Fibroblast of pulmonary artery (primary cell): ENCODE measurements around the gene SLC25A48.

Source experiments
- DNase-seq: peaks from one replicate; pipeline ENCODE4 v3.0.0-alpha.2; 2010; ENCODE audit warnings: low read depth
- H3K4me3 ChIP-seq: replicated peaks from 2 replicates; pipeline ENCODE4 v1.5.1; 2011; ENCODE audit warnings: low read depth, mild to moderate bottlenecking, control low read depth, low read length, moderate library complexity
- TF ChIP-seq, protein P1 (sequence below): IDR thresholded peaks from 2 replicates; pipeline ENCODE4 v1.5.1; 2011; ENCODE audit warnings: mild to moderate bottlenecking, control low read depth, low read length, inconsistent platforms; ENCODE audit errors: missing control alignments

The SLC25A48 gene

DNA sequence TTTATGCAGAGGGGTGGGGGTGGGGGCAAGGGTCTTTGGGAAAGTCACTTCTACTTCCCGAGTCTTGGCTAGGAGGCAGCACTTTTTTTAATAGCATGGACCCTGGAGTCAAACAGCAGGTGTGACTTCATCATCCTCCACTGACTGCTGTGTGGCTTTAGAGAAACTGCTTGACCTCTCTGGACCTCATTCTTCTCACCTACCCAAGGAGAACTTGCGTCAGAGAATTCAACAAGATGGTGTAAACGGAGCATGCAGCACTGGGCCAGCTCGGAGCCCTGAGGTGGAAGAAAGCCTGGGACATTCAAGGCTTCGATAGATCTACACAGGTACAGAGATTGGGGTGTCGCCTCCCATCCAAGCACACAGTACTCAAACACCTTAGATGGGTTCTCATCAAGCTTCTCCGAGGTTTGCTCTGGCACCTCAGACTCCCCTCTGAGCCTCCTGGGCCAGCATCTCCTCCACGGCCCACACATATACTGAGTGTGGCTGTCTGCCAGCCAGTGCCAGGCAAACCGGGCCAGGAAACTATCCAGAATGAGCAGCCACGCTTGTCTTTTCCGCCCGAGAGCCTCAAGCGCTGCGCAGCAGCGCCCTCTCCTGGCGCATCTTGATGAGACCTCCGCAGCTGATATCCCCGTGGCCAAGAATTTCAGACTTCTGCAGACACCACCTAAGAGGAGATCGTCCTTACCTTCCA, 4.6 kb upstream of the SLC25A48 start:
- DNase-seq: peak; percentile 56
- H3K4me3 ChIP-seq: no peak overlapping the region
- TF ChIP-seq, protein P1, sequence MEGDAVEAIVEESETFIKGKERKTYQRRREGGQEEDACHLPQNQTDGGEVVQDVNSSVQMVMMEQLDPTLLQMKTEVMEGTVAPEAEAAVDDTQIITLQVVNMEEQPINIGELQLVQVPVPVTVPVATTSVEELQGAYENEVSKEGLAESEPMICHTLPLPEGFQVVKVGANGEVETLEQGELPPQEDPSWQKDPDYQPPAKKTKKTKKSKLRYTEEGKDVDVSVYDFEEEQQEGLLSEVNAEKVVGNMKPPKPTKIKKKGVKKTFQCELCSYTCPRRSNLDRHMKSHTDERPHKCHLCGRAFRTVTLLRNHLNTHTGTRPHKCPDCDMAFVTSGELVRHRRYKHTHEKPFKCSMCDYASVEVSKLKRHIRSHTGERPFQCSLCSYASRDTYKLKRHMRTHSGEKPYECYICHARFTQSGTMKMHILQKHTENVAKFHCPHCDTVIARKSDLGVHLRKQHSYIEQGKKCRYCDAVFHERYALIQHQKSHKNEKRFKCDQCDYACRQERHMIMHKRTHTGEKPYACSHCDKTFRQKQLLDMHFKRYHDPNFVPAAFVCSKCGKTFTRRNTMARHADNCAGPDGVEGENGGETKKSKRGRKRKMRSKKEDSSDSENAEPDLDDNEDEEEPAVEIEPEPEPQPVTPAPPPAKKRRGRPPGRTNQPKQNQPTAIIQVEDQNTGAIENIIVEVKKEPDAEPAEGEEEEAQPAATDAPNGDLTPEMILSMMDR: peak; percentile 86

DNA sequence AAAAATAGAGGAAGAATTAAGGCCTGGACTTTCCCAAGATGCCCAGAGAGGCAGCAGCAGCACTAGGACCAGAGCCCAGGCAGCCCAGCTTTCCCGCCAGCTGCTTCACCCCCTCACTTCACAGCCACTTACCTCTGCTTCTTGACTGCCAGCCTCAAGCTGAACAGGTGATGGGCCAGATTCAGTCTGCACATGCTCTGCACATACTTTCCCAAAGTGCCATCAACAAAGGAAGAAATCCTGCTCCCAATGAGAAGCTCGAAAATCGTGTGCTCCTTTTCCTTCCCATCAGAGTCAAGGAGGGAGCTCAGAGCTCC, 4.1 kb upstream of the SLC25A48 start:
- H3K4me3 ChIP-seq: no peak overlapping the region
- DNase-seq: no peak
- TF ChIP-seq, protein P1: no peak

- no peak overlapping the region for H3K4me3 ChIP-seq
- no peak for DNase-seq
- TF ChIP-seq, protein P1: no peak
Measured at GRCh38 chr5:135830876-135831275, 3.6 kb upstream of the SLC25A48 start.

GRCh38 chr5:135831439-135831838, 3.0 kb upstream of the SLC25A48 start:
- TF ChIP-seq, protein P1: no peak
- no peak for DNase-seq
- no peak overlapping the region for H3K4me3 ChIP-seq

- DNase-seq: no peak
- TF ChIP-seq, protein P1: no peak
- no peak overlapping the region for H3K4me3 ChIP-seq
Measured at GRCh38 chr5:135831851-135832555, 2.5 kb upstream of the SLC25A48 start.

DNA sequence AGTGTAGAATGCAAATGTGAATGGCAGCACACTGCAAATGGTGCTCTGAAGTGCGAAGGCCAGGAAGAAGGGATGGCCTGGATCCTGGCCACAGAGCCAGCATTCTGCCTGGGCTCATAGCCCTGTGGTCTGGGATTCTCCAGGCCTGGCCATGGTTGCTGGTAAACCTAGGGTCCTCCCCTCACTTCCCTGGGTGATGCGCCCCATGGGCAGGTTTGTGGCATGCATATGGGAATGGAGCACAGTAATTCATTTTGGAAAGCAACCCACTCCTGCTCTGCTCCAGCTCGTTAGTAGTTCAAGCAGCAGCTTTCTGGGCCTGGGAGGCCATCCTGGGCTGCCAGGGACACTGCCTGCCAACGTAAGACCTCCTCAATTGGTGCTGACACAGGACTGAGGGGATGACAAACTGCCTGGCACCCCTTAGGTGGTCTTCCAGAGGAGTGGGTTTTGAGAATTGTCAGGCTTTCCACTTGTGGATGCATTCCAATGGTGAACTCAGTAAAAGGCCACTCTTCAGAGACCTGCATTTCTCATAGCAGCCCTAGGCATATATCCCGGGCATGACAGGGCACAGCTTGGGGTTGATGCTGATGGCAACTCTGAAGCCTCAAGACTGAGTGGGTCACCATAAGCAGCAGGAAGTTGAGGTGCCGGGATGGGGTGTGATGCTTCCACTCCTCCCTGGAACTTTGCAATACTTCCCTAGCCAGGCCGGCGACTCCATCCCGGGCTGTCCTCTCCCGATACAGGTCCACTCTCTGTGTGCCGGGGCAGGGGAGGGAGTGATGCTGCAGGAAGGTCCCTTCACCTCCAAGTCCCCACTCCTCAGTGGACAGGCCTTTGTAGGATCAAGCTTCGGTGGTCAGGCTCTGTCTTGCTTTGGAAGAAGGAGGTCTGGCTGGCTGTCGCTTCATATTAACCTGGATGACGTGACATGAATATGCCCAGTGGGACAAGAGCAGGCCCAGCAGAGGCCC, 1.2 kb upstream of the SLC25A48 start:
- TF ChIP-seq, protein P1: no peak
- no peak overlapping the region for H3K4me3 ChIP-seq
- no peak for DNase-seq
